GM12878 (cell line): ENCODE data around the gene SLC25A11. TPM values are rescaled to one million over a fixed set of nuclear protein-coding genes. Genes with fewer than 3 reads are reported as not detected.

Experiments used
- CHD2 ChIP-seq: IDR thresholded peaks from 2 replicates; pipeline ENCODE4 v1.6.1; 2011; ENCODE audit warnings: low read depth, low read length, improper control_type of control experiment, borderline replicate concordance
- EGR1 ChIP-seq, 2 experiments: IDR thresholded peaks; 1 replicate in 1 of 2; 2 replicates in 1 of 2; pipeline ENCODE4 v1.6.1; 2011 to 2012; ENCODE audit warnings: low read depth in 2 of 2, low read length in 2 of 2, borderline replicate concordance in 1 of 2, mild to moderate bottlenecking in 1 of 2, moderate library complexity in 1 of 2
- KLF5 ChIP-seq: fragments of 450-650 bp; IDR thresholded peaks from 2 replicates; pipeline ENCODE4 v1.6.1; 2014; ENCODE audit warnings: mild to moderate bottlenecking; ENCODE audit not compliant: partially characterized antibody
- MTA3 ChIP-seq: IDR thresholded peaks from 2 replicates; pipeline ENCODE4 v1.6.1; 2012; ENCODE audit warnings: low read length, inconsistent platforms, borderline replicate concordance
- NR2F1 ChIP-seq: fragments of 450-650 bp; conservative IDR thresholded peaks from 2 replicates; pipeline ENCODE4 v1.6.1; 2017; ENCODE audit warnings: mild to moderate bottlenecking
- PAX5 ChIP-seq: IDR thresholded peaks from 2 replicates; pipeline ENCODE4 v1.6.1; 2011; ENCODE audit warnings: low read depth, low read length, borderline replicate concordance
- POLR2AphosphoS2 ChIP-seq: IDR thresholded peaks from 2 replicates; pipeline ENCODE4 v1.6.1; 2011; ENCODE audit warnings: low read depth, mild to moderate bottlenecking, low read length, improper control_type of control experiment, moderate library complexity
- POLR2AphosphoS5 ChIP-seq: IDR thresholded peaks from 2 replicates; pipeline ENCODE4 v1.6.1; 2011; ENCODE audit warnings: mild to moderate bottlenecking, low read length, inconsistent platforms
- POU2F2 ChIP-seq: IDR thresholded peaks from 3 replicates; pipeline ENCODE4 v1.6.1; 2011; ENCODE audit warnings: low read depth, mild to moderate bottlenecking, low read length, borderline replicate concordance
- RCOR1 ChIP-seq: conservative IDR thresholded peaks from 2 replicates; pipeline ENCODE4 v1.6.1; 2012; ENCODE audit warnings: low read depth, low read length, improper control_type of control experiment
- SMAD1 ChIP-seq: fragments of 450-650 bp; IDR thresholded peaks from 2 replicates; pipeline ENCODE4 v1.6.1; 2018; ENCODE audit warnings: mild to moderate bottlenecking, low read depth; ENCODE audit not compliant: partially characterized antibody
- SMAD5 ChIP-seq: IDR thresholded peaks from 2 replicates; pipeline ENCODE4 v1.6.1; 2016; ENCODE audit warnings: antibody characterized with exemption, low read depth
- TCF3 ChIP-seq: IDR thresholded peaks from 2 replicates; pipeline ENCODE4 v1.6.1; 2012; ENCODE audit warnings: low read depth, mild to moderate bottlenecking, low read length, borderline replicate concordance; ENCODE audit not compliant: insufficient read depth
- WRNIP1 ChIP-seq: IDR thresholded peaks from 2 replicates; pipeline ENCODE4 v1.6.1; 2011; ENCODE audit warnings: low read depth, low read length, improper control_type of control experiment, borderline replicate concordance
- ZBED1 ChIP-seq: IDR thresholded peaks from 2 replicates; pipeline ENCODE4 v1.6.1; 2016; ENCODE audit warnings: borderline replicate concordance
- ZZZ3 ChIP-seq: IDR thresholded peaks from 2 replicates; pipeline ENCODE4 v1.6.1; 2011; ENCODE audit warnings: low read depth; ENCODE audit not compliant: control insufficient read depth, insufficient read length
- polyA plus RNA-seq, 11 experiments: library from polyadenylated mRNA; depleted of rRNA in 4 of 11; unstranded in 6 of 11; stranded (reverse) in 5 of 11; fragments of >200 nt; fragmentation: Nextera tagmentation in 4 of 11; fragmentation: Illumina TruSeq in 1 of 11; extraction: Ambion mirVana in 4 of 11; extraction: Trizol in 1 of 11; gene quantifications; 1 replicate in 1 of 11; 2 replicates in 10 of 11; pipeline versions ENCODE4 v1.2.1 to v1.2.3, GENCODE V29; 2011 to 2016; ENCODE audit warnings: inconsistent platforms in 2 of 11, missing spikeins in 2 of 11, low read depth in 1 of 11
- total RNA-seq, 4 experiments: library from RNA; depleted of rRNA in 3 of 4; stranded (reverse); fragments of >200 nt in 3 of 4; fragmentation: Illumina TruSeq in 1 of 4; extraction: Trizol in 1 of 4; gene quantifications; 2 replicates each; pipeline versions ENCODE4 v1.2.1 to v1.2.3, GENCODE V29; 2013 to 2021
- TF ChIP-seq, protein P1 (sequence below): IDR thresholded peaks from 2 replicates; pipeline ENCODE4 v1.6.1; 2011; ENCODE audit warnings: mild to moderate bottlenecking, low read depth, low read length, moderate library complexity; ENCODE audit not compliant: insufficient replicate concordance
- TF ChIP-seq, protein P2 (sequence below): IDR thresholded peaks from 2 replicates; pipeline ENCODE4 v1.6.1; 2011; ENCODE audit warnings: borderline replicate concordance, low read depth, mild to moderate bottlenecking, moderate library complexity, low read length; ENCODE audit not compliant: insufficient read depth, poor library complexity, severe bottlenecking
- TF ChIP-seq, protein P3 (sequence below): fragments of 450-650 bp; formaldehyde crosslinking; IDR thresholded peaks from 2 replicates; pipeline ENCODE4 v1.4.0; 2020; ENCODE audit warnings: mild to moderate bottlenecking, moderate library complexity
- TF ChIP-seq, protein P4 (sequence below): IDR thresholded peaks from 2 replicates; pipeline ENCODE4 v1.6.1; 2012; ENCODE audit warnings: low read length, inconsistent platforms

SLC25A11 gene
- total and polyA plus RNA-seq, 10 of the 15 experiments (the other 5 are each of a cell fraction or from before 2014, with no cell fraction given): 5.8 to 142 (median 65.0) TPM

DNA sequence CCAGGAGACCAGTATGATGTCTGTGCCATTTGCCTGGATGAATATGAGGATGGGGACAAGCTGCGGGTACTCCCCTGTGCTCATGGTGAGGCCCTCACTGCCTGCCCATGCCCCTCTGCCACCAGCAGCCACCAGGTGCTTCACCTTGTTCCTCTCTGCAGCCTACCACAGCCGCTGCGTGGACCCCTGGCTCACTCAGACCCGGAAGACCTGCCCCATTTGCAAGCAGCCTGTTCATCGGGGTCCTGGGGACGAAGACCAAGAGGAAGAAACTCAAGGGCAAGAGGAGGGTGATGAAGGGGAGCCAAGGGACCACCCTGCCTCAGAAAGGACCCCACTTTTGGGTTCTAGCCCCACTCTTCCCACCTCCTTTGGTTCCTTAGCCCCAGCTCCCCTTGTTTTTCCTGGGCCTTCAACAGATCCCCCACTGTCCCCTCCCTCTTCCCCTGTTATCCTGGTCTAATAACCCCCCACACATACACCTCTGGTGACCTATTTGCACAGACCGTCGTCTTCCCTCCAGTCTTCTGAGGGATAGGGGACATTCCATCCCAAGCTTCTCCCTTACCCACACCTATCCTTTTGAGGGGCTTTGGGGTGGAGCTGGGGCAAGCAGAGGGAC lies 4.8 kb upstream of the SLC25A11 start (continued):
- TF ChIP-seq ZBED1 (no peak), ZZZ3 (no peak), POLR2AphosphoS5 (peak; percentile 77), TCF3 (0 out of 2 replicates have a peak, but pooled peaks have one; percentile 38), POU2F2 (peak; percentile 88), MTA3 (no peak), SMAD5 (0 out of 2 replicates have a peak, but pooled peaks have one; percentile 31), CHD2 (0 out of 2 replicates have a peak, but pooled peaks have one; percentile 45), KLF5 (peak; percentile 40), WRNIP1 (no peak), NR2F1 (no peak; the same call in 1 of the 2 replicates), POLR2AphosphoS2 (peak; percentile 23; the same call in 1 of the 2 replicates), RCOR1 (0 out of 2 replicates have a peak, but pooled peaks have one; percentile 34), PAX5 (peak; percentile 34; the same call in 1 of the 2 replicates), EGR1 (IDR thresholded peaks at IDR 0.05; ENCODE audit: borderline replicate concordance in 1 of 2, low read depth in 2 of 2, low read length in 2 of 2) (0 out of 3 replicates have a peak, but pooled peaks of 1 of the 2 experiments have one; percentile 40), SMAD1 (peak; percentile 28)
- TF ChIP-seq, protein P1, sequence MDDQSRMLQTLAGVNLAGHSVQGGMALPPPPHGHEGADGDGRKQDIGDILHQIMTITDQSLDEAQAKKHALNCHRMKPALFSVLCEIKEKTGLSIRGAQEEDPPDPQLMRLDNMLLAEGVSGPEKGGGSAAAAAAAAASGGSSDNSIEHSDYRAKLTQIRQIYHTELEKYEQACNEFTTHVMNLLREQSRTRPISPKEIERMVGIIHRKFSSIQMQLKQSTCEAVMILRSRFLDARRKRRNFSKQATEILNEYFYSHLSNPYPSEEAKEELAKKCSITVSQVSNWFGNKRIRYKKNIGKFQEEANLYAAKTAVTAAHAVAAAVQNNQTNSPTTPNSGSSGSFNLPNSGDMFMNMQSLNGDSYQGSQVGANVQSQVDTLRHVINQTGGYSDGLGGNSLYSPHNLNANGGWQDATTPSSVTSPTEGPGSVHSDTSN: peak; percentile 47
- TF ChIP-seq, protein P2, sequence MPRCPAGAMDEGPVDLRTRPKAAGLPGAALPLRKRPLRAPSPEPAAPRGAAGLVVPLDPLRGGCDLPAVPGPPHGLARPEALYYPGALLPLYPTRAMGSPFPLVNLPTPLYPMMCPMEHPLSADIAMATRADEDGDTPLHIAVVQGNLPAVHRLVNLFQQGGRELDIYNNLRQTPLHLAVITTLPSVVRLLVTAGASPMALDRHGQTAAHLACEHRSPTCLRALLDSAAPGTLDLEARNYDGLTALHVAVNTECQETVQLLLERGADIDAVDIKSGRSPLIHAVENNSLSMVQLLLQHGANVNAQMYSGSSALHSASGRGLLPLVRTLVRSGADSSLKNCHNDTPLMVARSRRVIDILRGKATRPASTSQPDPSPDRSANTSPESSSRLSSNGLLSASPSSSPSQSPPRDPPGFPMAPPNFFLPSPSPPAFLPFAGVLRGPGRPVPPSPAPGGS: peak; percentile 93
- TF ChIP-seq, protein P3, sequence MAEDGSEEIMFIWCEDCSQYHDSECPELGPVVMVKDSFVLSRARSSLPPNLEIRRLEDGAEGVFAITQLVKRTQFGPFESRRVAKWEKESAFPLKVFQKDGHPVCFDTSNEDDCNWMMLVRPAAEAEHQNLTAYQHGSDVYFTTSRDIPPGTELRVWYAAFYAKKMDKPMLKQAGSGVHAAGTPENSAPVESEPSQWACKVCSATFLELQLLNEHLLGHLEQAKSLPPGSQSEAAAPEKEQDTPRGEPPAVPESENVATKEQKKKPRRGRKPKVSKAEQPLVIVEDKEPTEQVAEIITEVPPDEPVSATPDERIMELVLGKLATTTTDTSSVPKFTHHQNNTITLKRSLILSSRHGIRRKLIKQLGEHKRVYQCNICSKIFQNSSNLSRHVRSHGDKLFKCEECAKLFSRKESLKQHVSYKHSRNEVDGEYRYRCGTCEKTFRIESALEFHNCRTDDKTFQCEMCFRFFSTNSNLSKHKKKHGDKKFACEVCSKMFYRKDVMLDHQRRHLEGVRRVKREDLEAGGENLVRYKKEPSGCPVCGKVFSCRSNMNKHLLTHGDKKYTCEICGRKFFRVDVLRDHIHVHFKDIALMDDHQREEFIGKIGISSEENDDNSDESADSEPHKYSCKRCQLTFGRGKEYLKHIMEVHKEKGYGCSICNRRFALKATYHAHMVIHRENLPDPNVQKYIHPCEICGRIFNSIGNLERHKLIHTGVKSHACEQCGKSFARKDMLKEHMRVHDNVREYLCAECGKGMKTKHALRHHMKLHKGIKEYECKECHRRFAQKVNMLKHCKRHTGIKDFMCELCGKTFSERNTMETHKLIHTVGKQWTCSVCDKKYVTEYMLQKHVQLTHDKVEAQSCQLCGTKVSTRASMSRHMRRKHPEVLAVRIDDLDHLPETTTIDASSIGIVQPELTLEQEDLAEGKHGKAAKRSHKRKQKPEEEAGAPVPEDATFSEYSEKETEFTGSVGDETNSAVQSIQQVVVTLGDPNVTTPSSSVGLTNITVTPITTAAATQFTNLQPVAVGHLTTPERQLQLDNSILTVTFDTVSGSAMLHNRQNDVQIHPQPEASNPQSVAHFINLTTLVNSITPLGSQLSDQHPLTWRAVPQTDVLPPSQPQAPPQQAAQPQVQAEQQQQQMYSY (CRISPR knock-in tag): peak; percentile 10; the same call in 1 of the 2 replicates
- TF ChIP-seq, protein P4, sequence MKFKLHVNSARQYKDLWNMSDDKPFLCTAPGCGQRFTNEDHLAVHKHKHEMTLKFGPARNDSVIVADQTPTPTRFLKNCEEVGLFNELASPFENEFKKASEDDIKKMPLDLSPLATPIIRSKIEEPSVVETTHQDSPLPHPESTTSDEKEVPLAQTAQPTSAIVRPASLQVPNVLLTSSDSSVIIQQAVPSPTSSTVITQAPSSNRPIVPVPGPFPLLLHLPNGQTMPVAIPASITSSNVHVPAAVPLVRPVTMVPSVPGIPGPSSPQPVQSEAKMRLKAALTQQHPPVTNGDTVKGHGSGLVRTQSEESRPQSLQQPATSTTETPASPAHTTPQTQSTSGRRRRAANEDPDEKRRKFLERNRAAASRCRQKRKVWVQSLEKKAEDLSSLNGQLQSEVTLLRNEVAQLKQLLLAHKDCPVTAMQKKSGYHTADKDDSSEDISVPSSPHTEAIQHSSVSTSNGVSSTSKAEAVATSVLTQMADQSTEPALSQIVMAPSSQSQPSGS: no peak
